Measurements from ENCODE around the gene STXBP5. TPM values are rescaled to one million over a fixed set of nuclear protein-coding genes. Genes with fewer than 3 reads are reported as not detected.

The STXBP5 gene
- total and polyA plus RNA-seq, 2 of the 13 experiments (the other 11 are each of a cell fraction or from before 2014, with no cell fraction given): 8.8 to 19.4 TPM

GRCh38 chr6:147202516-147203310 is 1.5 kb upstream of the STXBP5 start (continued):
- TF ChIP-seq HBP1 (CRISPR knock-in tag; IDR thresholded peaks at IDR 0.05; ENCODE audit: low read depth): no peak
- no peak for TF ChIP-seq RBAK (CRISPR knock-in tag; IDR thresholded peaks at IDR 0.05)
- no peak for TF ChIP-seq FOXP4 (CRISPR knock-in tag; IDR thresholded peaks at IDR 0.05)
- TF ChIP-seq ARID2 (CRISPR knock-in tag; IDR thresholded peaks at IDR 0.05; ENCODE audit: borderline replicate concordance): no peak
- TF ChIP-seq TBL1XR1 (IDR thresholded peaks at IDR 0.05; ENCODE audit: borderline replicate concordance, low read length, partially characterized antibody): no peak
- no peak for TF ChIP-seq TCF7 (IDR thresholded peaks at IDR 0.05; ENCODE audit: low read depth)
- no peak for TF ChIP-seq KIAA2018 (CRISPR knock-in tag; IDR thresholded peaks at IDR 0.05; ENCODE audit: borderline replicate concordance)
- peak; percentile 66 for TF ChIP-seq POLR2G (IDR thresholded peaks at IDR 0.05; ENCODE audit: low read depth, low read length)
- no peak for TF ChIP-seq DZIP1 (CRISPR knock-in tag; IDR thresholded peaks at IDR 0.05)
- peak; percentile 38; the same call in 1 of the 2 replicates for TF ChIP-seq LCORL (IDR thresholded peaks at IDR 0.05)
- TF ChIP-seq LCORL (CRISPR knock-in tag; IDR thresholded peaks at IDR 0.05): no peak
- TF ChIP-seq RFXAP (CRISPR knock-in tag; IDR thresholded peaks at IDR 0.05; ENCODE audit: borderline replicate concordance): no peak
- no peak for TF ChIP-seq HDAC6 (IDR thresholded peaks at IDR 0.05; ENCODE audit: low read depth, low read length)
- TF ChIP-seq ZNF382 (CRISPR knock-in tag; IDR thresholded peaks at IDR 0.05; ENCODE audit: borderline replicate concordance): no peak
- TF ChIP-seq SUZ12 (IDR thresholded peaks at IDR 0.05; ENCODE audit: low read depth, low read length): peak; percentile 74
